Activated naive CD8-positive, alpha-beta T cell (primary cell): ENCODE data around the gene CCR3.

Experiments used
- H3K27ac Mint-ChIP-seq: one replicate; pipeline ENCODE4 v1.8.0; 2021; ENCODE audit warnings: mixed read lengths
- H3K27me3 Mint-ChIP-seq: one replicate; pipeline ENCODE4 v1.8.0; 2021; ENCODE audit warnings: mixed read lengths
- H3K36me3 Mint-ChIP-seq: one replicate; pipeline ENCODE4 v1.8.0; 2021; ENCODE audit warnings: mixed read lengths
- H3K4me1 Mint-ChIP-seq: one replicate; pipeline ENCODE4 v1.8.0; 2021; ENCODE audit warnings: low read depth, mixed read lengths
- H3K4me3 Mint-ChIP-seq: one replicate; pipeline ENCODE4 v1.8.0; 2021; ENCODE audit warnings: mild to moderate bottlenecking, mixed read lengths
- H3K9me3 Mint-ChIP-seq: one replicate; pipeline ENCODE4 v1.8.0; 2021; ENCODE audit warnings: low read depth, mixed read lengths

CCR3 gene

DNA sequence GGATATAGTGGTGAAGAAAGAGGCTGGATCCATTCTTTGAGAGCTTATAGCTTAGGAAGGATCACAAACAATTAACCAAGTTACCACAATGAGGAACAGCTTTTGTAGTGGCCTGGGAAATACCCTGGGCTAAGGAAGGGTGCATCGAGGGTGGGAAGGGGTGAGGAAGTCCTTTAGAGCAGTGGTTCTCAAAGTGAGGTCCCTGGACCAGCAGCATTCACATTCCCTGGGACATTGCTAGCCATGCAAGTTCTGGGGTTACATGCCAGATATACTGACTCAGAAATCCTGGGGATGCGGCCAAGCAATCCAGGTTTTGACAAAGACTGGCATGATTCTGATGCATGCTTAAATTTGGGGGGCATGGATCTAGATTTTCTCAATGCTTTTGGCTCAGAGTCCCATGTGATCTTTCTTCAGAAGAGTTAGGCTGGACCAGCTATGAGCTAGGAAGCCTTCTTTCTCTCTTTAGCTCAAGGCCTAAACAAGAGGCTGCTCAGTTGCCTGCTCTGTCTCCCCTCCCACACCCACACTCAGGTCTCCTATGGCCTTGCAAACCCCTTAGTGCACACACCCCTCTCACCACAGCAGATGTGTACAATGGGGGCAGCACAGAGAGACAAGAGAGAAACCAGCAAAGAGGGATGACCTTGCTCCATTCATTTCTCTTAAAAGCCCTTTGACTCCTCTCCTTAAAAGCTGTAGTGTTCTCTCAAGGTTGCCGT is 32.4 kb upstream of the CCR3 start:
- H3K36me3 Mint-ChIP-seq = no peaks in the 10 kb centered on the region
- H3K4me1 Mint-ChIP-seq = peaks cover 21% of the 10 kb centered on the region
- H3K27me3 Mint-ChIP-seq = no peaks in the 10 kb centered on the region
- no peak overlapping the region for H3K4me3 Mint-ChIP-seq
- H3K27ac Mint-ChIP-seq = no peak overlapping the region
- no peaks in the 10 kb centered on the region for H3K9me3 Mint-ChIP-seq

DNA sequence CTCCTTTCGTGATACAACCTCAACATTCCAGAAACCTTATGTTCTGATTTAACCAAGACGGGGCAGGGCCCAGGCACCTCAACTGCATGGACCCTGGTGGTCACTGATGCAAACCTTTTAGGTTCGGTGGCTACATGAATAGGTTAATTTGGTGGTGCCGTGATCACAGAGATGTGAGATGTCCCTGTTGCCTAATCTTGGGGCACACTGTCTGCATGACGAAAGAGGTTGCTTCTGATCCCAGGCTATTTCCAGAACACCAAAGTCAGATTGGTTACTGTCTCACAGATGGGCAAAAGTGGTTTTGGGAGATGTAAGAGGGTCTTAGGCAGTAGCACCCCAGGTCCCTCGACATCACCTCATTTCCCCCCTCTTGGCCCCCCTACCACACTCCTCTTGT is 30.2 kb upstream of the CCR3 start:
- peaks cover 21% of the 10 kb centered on the region for H3K4me1 Mint-ChIP-seq
- H3K36me3 Mint-ChIP-seq = no peaks in the 10 kb centered on the region
- H3K4me3 Mint-ChIP-seq = no peak overlapping the region
- no peaks in the 10 kb centered on the region for H3K27me3 Mint-ChIP-seq
- no peaks in the 10 kb centered on the region for H3K9me3 Mint-ChIP-seq
- no peak overlapping the region for H3K27ac Mint-ChIP-seq

DNA sequence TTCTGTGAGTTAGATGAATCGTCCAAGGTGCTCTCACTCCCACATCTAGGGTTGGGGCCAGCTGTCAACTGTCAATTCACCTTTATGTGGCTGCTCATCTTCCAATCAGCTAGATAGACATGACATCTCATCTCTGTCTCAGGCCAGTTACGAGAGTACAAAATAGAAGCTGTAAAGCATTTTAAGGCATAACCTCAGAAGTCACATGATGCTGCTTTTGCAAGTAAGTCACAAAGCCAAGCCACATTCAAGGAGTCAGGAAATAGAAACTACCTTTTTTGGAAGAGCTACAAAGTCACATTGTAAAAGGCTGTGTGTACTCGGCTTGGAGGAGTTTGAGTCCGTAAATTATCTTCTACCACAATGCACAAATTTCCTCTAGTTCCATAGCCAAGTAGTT is 29.1 kb upstream of the CCR3 start:
- Mint-ChIP-seq H3K9me3 (no peaks in the 10 kb centered on the region), H3K27me3 (no peaks in the 10 kb centered on the region), H3K27ac (no peak overlapping the region), H3K36me3 (no peaks in the 10 kb centered on the region), H3K4me1 (peaks cover 12% of the 10 kb centered on the region), H3K4me3 (no peak overlapping the region)

DNA sequence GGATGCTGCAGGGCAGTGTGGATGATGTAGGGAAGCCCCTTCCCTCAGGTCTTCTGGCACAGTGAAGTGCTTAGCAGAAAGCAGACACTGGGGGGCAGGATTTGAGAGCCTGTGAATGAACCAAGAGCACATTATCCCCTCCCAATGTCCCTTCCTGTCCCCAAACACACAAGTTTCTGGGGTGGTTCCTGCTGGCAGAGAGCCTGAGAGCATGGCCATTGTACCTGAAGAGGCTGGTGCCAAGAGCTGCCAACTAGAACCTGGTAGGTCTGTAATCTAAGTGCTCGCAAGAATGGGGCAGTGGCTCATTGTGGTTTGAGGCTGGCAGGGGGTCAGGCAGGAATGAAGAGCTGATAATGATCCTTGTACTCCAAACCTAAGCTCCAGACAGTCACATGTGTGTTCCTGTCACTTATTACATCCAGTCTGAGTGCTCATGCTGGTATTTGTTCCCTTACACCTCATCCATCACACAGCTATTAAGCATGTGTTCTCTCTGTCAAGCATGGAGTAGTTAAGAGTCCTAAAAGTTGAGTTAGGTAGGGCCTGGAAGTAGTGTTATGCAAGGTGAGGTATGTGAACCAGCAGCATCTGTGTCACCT is 27.4 kb upstream of the CCR3 start:
- Mint-ChIP-seq H3K27ac (no peak overlapping the region), H3K27me3 (no peaks in the 10 kb centered on the region), H3K4me1 (no peaks in the 10 kb centered on the region), H3K4me3 (no peak overlapping the region), H3K9me3 (peaks cover 3% of the 10 kb centered on the region), H3K36me3 (peaks cover 2% of the 10 kb centered on the region)

DNA sequence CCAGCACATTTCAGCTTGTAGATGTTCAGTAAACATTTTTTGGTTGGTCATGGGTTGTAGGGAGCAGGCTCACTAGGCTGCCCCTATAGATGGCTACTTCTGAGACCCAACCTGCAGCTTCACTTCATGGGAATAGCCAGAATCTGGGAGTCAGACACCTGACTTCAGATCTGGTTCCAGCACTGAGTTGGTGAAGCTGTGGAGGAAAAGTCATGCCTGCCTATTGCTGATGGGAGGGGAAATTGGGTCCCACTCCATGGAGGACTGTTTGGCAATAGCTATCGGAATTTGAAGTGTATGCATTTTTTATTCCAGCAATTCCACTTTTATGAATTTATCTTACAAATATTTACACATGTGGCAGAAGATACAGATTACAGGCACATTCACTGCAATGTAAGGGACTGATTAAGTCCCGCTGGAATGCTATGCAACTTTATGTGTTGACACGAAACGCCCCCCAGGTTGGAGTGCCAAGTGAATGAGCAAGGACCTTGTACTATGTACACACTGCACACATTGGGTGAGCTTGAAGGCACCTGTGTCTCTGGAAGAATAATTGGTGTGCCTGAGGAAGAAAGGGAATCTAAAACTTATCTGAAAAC is 26.3 kb upstream of the CCR3 start:
- Mint-ChIP-seq H3K27ac (no peak overlapping the region), H3K36me3 (peaks cover 2% of the 10 kb centered on the region), H3K27me3 (no peaks in the 10 kb centered on the region), H3K4me1 (no peaks in the 10 kb centered on the region), H3K9me3 (peaks cover 3% of the 10 kb centered on the region), H3K4me3 (no peak overlapping the region)

DNA sequence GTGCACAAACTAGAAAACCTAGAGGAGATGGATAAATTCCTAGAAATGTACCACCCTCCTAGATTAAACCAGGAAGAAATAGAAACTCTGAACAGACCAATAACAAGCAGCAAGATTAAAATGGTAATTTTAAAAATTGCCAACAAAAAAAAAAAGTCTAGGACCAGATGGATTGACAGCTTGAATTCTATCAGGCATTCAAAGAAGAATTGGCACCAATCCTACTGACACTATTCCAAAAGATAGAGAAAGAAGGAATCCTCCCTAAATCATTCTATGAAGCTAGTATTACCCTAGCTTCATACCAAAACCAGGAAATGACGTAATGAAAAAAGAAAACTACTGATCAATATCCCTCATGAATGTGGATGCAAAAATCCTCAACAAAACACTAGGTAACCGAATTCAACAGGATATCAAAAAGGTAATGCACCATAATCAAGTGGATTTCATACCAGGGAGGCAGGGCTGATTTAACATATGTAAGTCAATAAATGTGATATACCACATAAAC is 24.0 kb upstream of the CCR3 start:
- H3K27me3 Mint-ChIP-seq = no peaks in the 10 kb centered on the region

DNA sequence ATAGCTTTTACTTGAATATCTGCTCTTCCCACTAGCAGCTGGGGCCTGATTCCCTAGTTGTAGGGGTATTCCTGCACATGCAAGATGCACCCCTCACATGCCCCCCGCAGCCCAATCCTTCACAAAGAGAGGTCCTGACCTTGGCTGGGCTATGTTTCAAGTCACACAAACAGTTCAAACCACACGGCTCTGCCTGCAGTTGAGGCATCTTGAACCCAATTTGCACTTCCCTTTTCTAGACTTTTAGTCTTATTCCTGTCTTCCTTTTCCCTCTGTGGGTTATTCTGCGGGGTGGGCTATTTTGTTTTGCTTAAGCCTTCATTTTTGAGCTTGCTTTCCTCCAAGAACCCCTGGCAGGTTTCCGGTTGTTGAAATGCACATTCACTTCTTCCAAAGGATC is 20.9 kb upstream of the CCR3 start:
- Mint-ChIP-seq H3K4me1 (no peaks in the 10 kb centered on the region), H3K27me3 (no peaks in the 10 kb centered on the region), H3K4me3 (no peak overlapping the region), H3K27ac (no peak overlapping the region), H3K36me3 (peaks cover 2% of the 10 kb centered on the region), H3K9me3 (peaks cover 3% of the 10 kb centered on the region)

More for the DNA sequence above, 24.0 kb upstream of the CCR3 start:
- no peaks in the 10 kb centered on the region for H3K4me1 Mint-ChIP-seq
- H3K4me3 Mint-ChIP-seq = no peak overlapping the region
- H3K9me3 Mint-ChIP-seq = peaks cover 3% of the 10 kb centered on the region
- no peak overlapping the region for H3K27ac Mint-ChIP-seq
- H3K36me3 Mint-ChIP-seq = peaks cover 2% of the 10 kb centered on the region

DNA sequence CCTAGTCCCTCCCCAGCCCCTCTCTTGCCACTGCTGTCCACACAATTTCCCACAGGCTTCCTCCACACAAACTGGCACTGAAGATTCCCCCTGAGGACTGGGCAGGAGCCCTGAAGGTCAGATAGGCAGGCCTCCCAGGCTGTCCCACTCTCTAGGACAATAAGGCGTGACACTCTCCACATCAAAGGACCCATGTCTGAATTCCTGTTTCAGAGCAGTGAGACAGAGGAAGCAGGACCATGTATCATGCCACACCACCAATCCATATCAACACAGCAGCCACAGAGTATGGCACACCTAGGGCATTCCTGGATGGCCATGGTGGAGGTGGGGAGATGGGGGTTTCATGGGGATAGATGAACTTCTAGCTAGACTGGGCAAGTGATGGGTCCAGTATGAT is 20.3 kb upstream of the CCR3 start:
- no peaks in the 10 kb centered on the region for H3K27me3 Mint-ChIP-seq
- no peaks in the 10 kb centered on the region for H3K4me1 Mint-ChIP-seq
- no peak overlapping the region for H3K27ac Mint-ChIP-seq
- H3K36me3 Mint-ChIP-seq = peaks cover 2% of the 10 kb centered on the region
- no peak overlapping the region for H3K4me3 Mint-ChIP-seq
- peaks cover 3% of the 10 kb centered on the region for H3K9me3 Mint-ChIP-seq

DNA sequence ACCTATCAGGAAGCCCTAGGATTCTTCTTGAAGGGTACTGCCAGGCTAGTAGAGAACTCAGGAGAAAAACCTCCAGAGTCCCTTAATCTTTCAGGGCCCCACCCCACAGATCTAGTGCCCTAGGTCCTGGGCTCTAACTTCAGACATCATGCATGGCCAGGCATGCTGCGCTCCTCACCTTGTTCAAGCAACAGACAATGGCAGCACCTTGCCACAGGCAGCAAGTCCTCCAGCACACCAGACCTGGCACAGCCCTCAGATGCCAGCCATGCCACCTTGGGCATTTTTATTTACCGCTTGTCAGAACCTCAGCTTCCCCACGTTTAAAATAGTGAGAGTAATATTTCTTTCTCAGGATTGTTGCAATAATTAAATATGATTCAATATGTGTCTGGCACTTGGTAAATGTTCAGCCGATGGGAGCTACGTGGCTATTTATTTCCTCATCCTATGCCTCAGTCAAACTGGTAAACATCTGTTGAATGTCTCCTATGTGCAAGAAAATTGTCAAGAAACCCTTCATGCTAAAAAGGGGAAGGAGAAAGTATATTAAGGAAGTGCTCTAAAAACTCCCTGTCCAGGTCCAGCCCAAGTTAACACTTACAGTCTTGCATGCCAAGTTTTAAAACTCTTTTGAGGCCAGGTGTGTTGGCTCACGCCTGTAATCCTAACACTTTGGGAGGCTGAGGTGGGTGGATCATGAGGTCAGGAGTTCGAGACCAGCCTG is 19.7 kb upstream of the CCR3 start:
- H3K4me3 Mint-ChIP-seq = no peak overlapping the region

DNA sequence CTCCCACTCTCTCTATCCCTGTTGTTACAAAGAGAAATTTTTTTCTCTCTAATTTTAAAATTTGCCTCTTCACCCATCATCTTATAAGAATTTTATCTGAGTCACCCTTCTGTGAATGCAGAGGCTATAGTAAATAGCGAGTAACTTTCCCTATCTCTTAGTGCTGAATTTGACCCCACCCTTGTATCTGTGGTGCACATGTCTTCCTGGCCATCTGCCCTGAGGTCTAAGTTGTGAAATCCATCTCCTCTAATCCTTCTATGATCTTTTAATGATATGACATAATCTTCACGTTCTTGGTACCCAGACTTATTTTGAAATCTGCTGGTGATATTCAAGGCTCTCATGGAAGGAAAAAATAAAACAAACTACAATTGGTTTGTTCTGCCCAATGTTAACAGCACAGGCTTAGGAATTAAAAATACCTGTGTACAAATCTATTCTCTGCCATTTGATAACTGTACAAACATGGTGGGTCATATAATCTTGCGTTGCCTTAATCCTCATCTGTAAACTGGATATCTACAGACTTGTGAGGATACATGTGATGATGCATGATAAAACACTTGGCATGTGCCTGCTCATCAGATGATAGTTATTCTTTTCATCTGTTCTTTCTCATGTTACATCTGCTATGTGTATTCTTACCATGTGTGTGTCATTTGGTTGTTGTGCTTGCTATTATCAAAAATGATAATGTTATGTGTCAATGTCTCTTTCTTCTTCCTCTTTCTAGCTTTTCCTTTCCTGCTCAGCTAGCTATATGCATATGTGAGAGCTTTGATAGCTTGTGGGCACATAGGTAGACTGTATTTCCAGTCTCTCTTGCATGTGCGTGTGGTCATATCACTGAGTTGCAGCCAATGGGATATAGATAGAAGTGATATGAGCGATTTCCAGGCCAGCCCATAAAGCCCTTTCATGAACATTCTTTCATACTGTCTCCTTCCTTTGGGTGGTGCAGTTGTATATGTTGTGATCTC is 13.7 kb upstream of the CCR3 start:
- Mint-ChIP-seq H3K36me3 (no peaks in the 10 kb centered on the region), H3K27ac (no peak overlapping the region), H3K4me1 (no peaks in the 10 kb centered on the region), H3K27me3 (no peaks in the 10 kb centered on the region), H3K9me3 (no peaks in the 10 kb centered on the region), H3K4me3 (no peak overlapping the region)

More for the DNA sequence above, 19.7 kb upstream of the CCR3 start:
- no peaks in the 10 kb centered on the region for H3K4me1 Mint-ChIP-seq
- H3K9me3 Mint-ChIP-seq = peaks cover 3% of the 10 kb centered on the region
- no peak overlapping the region for H3K27ac Mint-ChIP-seq
- H3K27me3 Mint-ChIP-seq = no peaks in the 10 kb centered on the region
- H3K36me3 Mint-ChIP-seq = peaks cover 2% of the 10 kb centered on the region

DNA sequence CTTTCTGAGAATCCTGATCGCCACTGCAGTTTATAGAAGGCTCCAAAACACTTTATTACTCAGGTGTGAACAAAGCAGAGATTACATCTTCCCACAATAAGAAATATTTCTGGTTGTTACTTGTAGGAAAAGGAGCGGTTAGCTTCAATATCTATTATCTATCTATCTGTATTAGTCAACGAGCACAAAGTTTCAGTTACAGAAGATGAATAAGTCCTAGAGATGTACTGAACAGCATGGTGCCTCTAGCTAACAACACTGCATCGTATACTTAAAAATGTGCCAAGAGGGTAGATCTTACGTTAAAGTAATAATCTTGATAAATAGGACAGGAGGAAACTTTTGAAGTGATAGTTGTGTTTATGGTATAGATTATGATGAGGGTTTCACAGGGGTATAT is 10.9 kb upstream of the CCR3 start:
- H3K9me3 Mint-ChIP-seq = no peaks in the 10 kb centered on the region
- H3K4me3 Mint-ChIP-seq = no peak overlapping the region
- H3K4me1 Mint-ChIP-seq = no peaks in the 10 kb centered on the region
- H3K27ac Mint-ChIP-seq = no peak overlapping the region
- H3K27me3 Mint-ChIP-seq = no peaks in the 10 kb centered on the region
- no peaks in the 10 kb centered on the region for H3K36me3 Mint-ChIP-seq

DNA sequence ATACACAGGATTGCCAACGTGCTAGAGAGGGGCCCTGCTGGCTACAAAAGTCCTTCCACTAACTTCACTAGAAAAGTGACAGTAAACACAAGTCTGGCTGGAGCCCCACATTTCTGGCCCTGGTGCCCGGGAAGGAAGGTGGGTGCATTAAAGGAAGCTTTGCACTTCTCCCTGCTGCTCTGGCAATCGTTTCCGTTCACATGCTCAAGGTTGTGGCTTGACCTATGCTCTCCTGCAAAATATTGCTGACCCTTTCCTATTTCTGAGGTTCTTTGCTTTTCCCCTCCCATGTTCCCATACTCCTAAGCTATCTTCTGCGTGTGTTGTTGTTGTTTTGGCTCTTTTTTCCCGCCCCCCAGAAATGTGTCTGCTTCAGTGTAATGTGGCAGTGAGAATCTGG is 9.1 kb upstream of the CCR3 start:
- Mint-ChIP-seq H3K36me3 (no peaks in the 10 kb centered on the region), H3K27ac (no peak overlapping the region), H3K9me3 (no peaks in the 10 kb centered on the region), H3K4me3 (no peak overlapping the region), H3K4me1 (no peaks in the 10 kb centered on the region), H3K27me3 (no peaks in the 10 kb centered on the region)

DNA sequence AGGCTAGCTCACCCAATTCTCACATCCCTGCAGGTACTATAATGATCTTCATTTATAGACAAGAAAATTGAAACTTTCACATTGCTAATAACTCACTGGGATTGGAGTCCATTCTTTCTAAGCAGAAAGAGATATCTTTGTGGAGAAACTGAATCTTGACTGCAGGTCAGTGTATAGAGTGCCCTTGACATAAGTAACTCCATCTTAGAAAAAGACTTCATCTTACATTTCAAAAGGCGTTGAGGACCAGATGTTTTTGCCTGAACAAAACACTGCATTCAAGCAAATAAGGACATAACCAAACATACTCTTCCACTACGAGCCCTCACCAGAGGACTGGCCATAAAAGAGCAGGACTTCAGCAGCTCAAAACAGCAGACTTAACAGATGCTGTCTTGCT is 6.8 kb upstream of the CCR3 start:
- Mint-ChIP-seq H3K4me3 (no peak overlapping the region), H3K4me1 (no peaks in the 10 kb centered on the region), H3K9me3 (no peaks in the 10 kb centered on the region), H3K27me3 (peaks cover 3% of the 10 kb centered on the region), H3K36me3 (no peaks in the 10 kb centered on the region), H3K27ac (no peak overlapping the region)
